Fibroblast of lung (primary cell): ENCODE data around the gene BRINP3. TPM values are rescaled to one million over a fixed set of nuclear protein-coding genes. Genes with fewer than 3 reads are reported as not detected.

Experiments
- DNase-seq, 2 donors: peaks; one replicate each; pipeline versions ENCODE4 v3.0.0 to v3.0.0-alpha.2; 2010; ENCODE audit warnings: low read depth in 2 of 2
- H2AFZ ChIP-seq: 2 replicates; pipeline ENCODE4 v1.5.1; 2012; ENCODE audit warnings: low read length, control low read depth, inconsistent platforms
- H3K27ac ChIP-seq: 2 replicates; pipeline ENCODE4 v1.5.1; 2011; ENCODE audit warnings: low read length, control low read depth; ENCODE audit not compliant: insufficient read depth
- H3K27me3 ChIP-seq: 2 replicates; pipeline ENCODE4 v1.5.1; 2011; ENCODE audit warnings: mild to moderate bottlenecking, low read length; ENCODE audit not compliant: control insufficient read depth, insufficient read depth
- H3K36me3 ChIP-seq: 2 replicates; pipeline ENCODE4 v1.5.1; 2011; ENCODE audit warnings: low read length; ENCODE audit not compliant: control insufficient read depth, insufficient read depth
- H3K4me1 ChIP-seq: 2 replicates; pipeline ENCODE4 v1.5.1; 2011; ENCODE audit warnings: low read length; ENCODE audit not compliant: control insufficient read depth, insufficient read depth; ENCODE audit errors: extremely low read depth
- H3K4me2 ChIP-seq: 2 replicates; pipeline ENCODE4 v1.5.1; 2011; ENCODE audit warnings: low read length, control low read depth; ENCODE audit not compliant: insufficient read depth; ENCODE audit errors: extremely low read depth
- H3K4me3 ChIP-seq, 4 experiments: fragments of 200-600 bp in 1 of 4; sonication (generic) in 1 of 4; replicated peaks in 1 of 4; 2 replicates each; pipeline ENCODE4 v1.5.1; 2011 to 2016; ENCODE audit warnings: low read length in 4 of 4, low read depth in 3 of 4, mild to moderate bottlenecking in 3 of 4, control low read depth in 2 of 4, inconsistent platforms in 1 of 4, mixed read lengths in 1 of 4; ENCODE audit not compliant: insufficient read depth in 1 of 4; ENCODE audit errors: control extremely low read depth in 1 of 4
- H3K79me2 ChIP-seq: 2 replicates; pipeline ENCODE4 v1.5.1; 2012; ENCODE audit warnings: mild to moderate bottlenecking, low read length, inconsistent platforms; ENCODE audit not compliant: control insufficient read depth, insufficient read depth
- H3K9ac ChIP-seq: 2 replicates; pipeline ENCODE4 v1.5.1; 2011; ENCODE audit warnings: mild to moderate bottlenecking, low read length, control low read depth; ENCODE audit not compliant: insufficient read depth
- H3K9me3 ChIP-seq: 2 replicates; pipeline ENCODE4 v1.5.1; 2012; ENCODE audit warnings: low read depth, low read length; ENCODE audit not compliant: control insufficient read depth, insufficient read depth
- H4K20me1 ChIP-seq: 2 replicates; pipeline ENCODE4 v1.5.1; 2011; ENCODE audit warnings: low read length; ENCODE audit not compliant: control insufficient read depth, insufficient read depth; ENCODE audit errors: extremely low read depth
- EZH2 ChIP-seq: IDR thresholded peaks from 2 replicates; pipeline ENCODE4 v1.5.1; 2012; ENCODE audit warnings: low read length, control low read depth, mild to moderate bottlenecking; ENCODE audit errors: missing control alignments
- polyA plus RNA-seq, 2 donors: library from polyadenylated mRNA; depleted of rRNA in 1 of 2; stranded (reverse) in 1 of 2; unstranded in 1 of 2; fragments of >200 nt; gene quantifications; 2 replicates each; pipeline ENCODE4 v1.2.1, GENCODE V29; 2011 to 2012; ENCODE audit warnings: missing spikeins in 1 of 2
- total RNA-seq: library from RNA; depleted of rRNA; stranded (reverse); fragments of >200 nt; gene quantifications from 2 replicates; pipeline ENCODE4 v1.2.1, GENCODE V29; 2014
- TF ChIP-seq, protein P1 (sequence below), 2 donors: IDR thresholded peaks in 1 of 2; conservative IDR thresholded peaks in 1 of 2; 1 replicate in 1 of 2; 2 replicates in 1 of 2; pipeline ENCODE4 v1.5.1; 2011 to 2012; ENCODE audit warnings: low read length in 2 of 2, control low read depth in 1 of 2, inconsistent platforms in 1 of 2, low read depth in 1 of 2, mild to moderate bottlenecking in 1 of 2

BRINP3 gene
- total and polyA plus RNA-seq, 2 donors (not counting 1 experiment from before 2014, with no cell fraction given), result 0.26 to 18.8 TPM

GRCh38 chr1:190095596-190095995, 382.1 kb downstream of the BRINP3 start:
- H4K20me1 ChIP-seq, result no peaks in the 10 kb centered on the region
- H3K27me3 ChIP-seq, result no peaks in the 10 kb centered on the region
- no peaks in the 10 kb centered on the region for H3K9me3 ChIP-seq
- no peak overlapping the region for H2AFZ ChIP-seq
- no peaks in the 10 kb centered on the region for H3K79me2 ChIP-seq
- TF ChIP-seq, protein P1, sequence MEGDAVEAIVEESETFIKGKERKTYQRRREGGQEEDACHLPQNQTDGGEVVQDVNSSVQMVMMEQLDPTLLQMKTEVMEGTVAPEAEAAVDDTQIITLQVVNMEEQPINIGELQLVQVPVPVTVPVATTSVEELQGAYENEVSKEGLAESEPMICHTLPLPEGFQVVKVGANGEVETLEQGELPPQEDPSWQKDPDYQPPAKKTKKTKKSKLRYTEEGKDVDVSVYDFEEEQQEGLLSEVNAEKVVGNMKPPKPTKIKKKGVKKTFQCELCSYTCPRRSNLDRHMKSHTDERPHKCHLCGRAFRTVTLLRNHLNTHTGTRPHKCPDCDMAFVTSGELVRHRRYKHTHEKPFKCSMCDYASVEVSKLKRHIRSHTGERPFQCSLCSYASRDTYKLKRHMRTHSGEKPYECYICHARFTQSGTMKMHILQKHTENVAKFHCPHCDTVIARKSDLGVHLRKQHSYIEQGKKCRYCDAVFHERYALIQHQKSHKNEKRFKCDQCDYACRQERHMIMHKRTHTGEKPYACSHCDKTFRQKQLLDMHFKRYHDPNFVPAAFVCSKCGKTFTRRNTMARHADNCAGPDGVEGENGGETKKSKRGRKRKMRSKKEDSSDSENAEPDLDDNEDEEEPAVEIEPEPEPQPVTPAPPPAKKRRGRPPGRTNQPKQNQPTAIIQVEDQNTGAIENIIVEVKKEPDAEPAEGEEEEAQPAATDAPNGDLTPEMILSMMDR (conservative IDR thresholded peaks at IDR 0.05 in 1 of 2, IDR thresholded peaks at IDR 0.05 in 1 of 2; ENCODE audit: low read depth in 1 of 2, low read length in 2 of 2), result no peak
- TF ChIP-seq EZH2, result no peak
- H3K4me1 ChIP-seq, result no peaks in the 10 kb centered on the region
- no peaks in the 10 kb centered on the region for H3K36me3 ChIP-seq
- H3K27ac ChIP-seq, result no peak overlapping the region
- no peak overlapping the region for H3K9ac ChIP-seq
- DNase-seq, result no peak
- H3K4me3 ChIP-seq, result no peak overlapping the region
- H3K4me2 ChIP-seq, result no peak overlapping the region

DNA sequence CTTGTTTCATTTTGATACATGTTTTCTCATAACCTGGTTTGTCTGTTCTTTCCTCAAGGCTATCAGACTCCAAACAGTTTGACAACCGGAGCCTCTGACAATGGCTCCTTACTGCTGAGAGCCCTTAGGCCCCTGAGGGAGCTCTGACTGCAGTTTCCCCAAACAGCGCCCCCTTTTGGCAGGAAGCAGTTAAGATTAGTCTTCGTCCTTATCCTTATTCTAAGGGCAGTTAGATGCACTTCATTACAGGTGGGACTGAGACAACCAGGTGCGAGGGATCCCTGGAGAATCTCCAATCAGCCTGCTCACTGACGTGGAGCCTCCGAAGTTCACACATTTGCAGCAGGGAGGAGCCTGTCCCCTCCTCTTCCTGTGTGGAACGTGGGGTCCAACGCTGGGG, 393.1 kb downstream of the BRINP3 start:
- Histone ChIP-seq H4K20me1 (no peaks in the 10 kb centered on the region), H3K27me3 (no peaks in the 10 kb centered on the region), H3K27ac (no peak overlapping the region), H3K9me3 (no peaks in the 10 kb centered on the region), H3K4me3 (no peak overlapping the region), H3K9ac (no peak overlapping the region), H3K79me2 (no peaks in the 10 kb centered on the region), H3K4me1 (no peaks in the 10 kb centered on the region), H3K4me2 (no peak overlapping the region), H2AFZ (no peak overlapping the region), H3K36me3 (no peaks in the 10 kb centered on the region)
- DNase-seq, result no peak
- no peak for TF ChIP-seq EZH2
- TF ChIP-seq, protein P1 (conservative IDR thresholded peaks at IDR 0.05 in 1 of 2, IDR thresholded peaks at IDR 0.05 in 1 of 2; ENCODE audit: low read depth in 1 of 2, low read length in 2 of 2), result peak in 1 of 2 donors; percentile 5

DNA sequence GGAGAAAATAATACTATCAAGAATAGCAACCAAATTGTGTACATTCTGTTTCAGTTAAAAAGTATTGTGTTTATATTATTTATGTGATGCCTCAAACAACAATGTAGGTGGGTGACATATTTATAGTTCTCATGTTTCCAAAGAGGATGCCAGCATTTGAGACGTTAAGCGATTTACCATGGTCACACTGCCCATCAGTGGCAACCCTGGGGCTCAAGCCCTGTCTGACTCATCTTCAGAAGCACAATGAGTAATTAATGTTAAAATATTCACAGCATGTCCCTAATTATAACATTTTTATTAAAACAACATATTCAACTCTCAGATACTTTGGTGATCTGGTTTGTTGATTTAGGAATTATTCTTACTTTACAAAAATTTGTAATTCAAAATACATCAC, 409.4 kb downstream of the BRINP3 start:
- Histone ChIP-seq H3K4me3 (no peak overlapping the region), H4K20me1 (no peaks in the 10 kb centered on the region), H3K27me3 (no peaks in the 10 kb centered on the region), H3K9ac (no peak overlapping the region), H3K36me3 (no peaks in the 10 kb centered on the region), H3K9me3 (no peaks in the 10 kb centered on the region), H3K4me1 (no peaks in the 10 kb centered on the region), H3K27ac (no peak overlapping the region), H3K79me2 (no peaks in the 10 kb centered on the region), H3K4me2 (no peak overlapping the region), H2AFZ (no peak overlapping the region)
- DNase-seq, result no peak
- no peak for TF ChIP-seq EZH2
- TF ChIP-seq, protein P1 (conservative IDR thresholded peaks at IDR 0.05 in 1 of 2, IDR thresholded peaks at IDR 0.05 in 1 of 2; ENCODE audit: low read depth in 1 of 2, low read length in 2 of 2), result no peak
